GM23338 (cell line): ENCODE data around the gene ZNF681. TPM values are rescaled to one million over a fixed set of nuclear protein-coding genes. Genes with fewer than 3 reads are reported as not detected.

Experiments used
- ATAC-seq: fragments of 200-7000 bp; cut with Tn5 transposase; 3 replicates; pipeline ENCODE4 v1.9.1; 2020
- DNase-seq: peaks from one replicate; pipeline ENCODE4 v3.0.0-alpha.2; 2015; ENCODE audit warnings: low spot score
- H2AFZ ChIP-seq: fragments of 200-600 bp; sonication (generic); 2 replicates; pipeline ENCODE4 v1.8.0; 2016; ENCODE audit warnings: antibody characterized with exemption, mild to moderate bottlenecking, moderate library complexity
- H3F3A ChIP-seq: fragments of 200-600 bp; sonication (generic); replicated peaks from 2 replicates; pipeline ENCODE4 v1.8.0; 2017; ENCODE audit warnings: antibody characterized with exemption, mixed run types, low read depth
- H3K27ac ChIP-seq: fragments of 200-600 bp; sonication (generic); 2 replicates; pipeline ENCODE4 v1.6.1; 2016; ENCODE audit warnings: low read depth
- H3K27me3 ChIP-seq: fragments of 200-600 bp; sonication (generic); 2 replicates; pipeline ENCODE4 v1.8.0; 2016; ENCODE audit warnings: mild to moderate bottlenecking, mixed run types, moderate library complexity; ENCODE audit not compliant: insufficient read depth
- H3K36me3 ChIP-seq: fragments of 200-600 bp; sonication (generic); 2 replicates; pipeline ENCODE4 v1.8.0; 2016; ENCODE audit warnings: mild to moderate bottlenecking; ENCODE audit not compliant: insufficient read depth
- H3K4me1 ChIP-seq: fragments of 200-600 bp; sonication (generic); 2 replicates; pipeline ENCODE4 v1.8.0; 2016; ENCODE audit warnings: mild to moderate bottlenecking, moderate library complexity; ENCODE audit not compliant: insufficient read depth
- H3K4me2 ChIP-seq: fragments of 200-600 bp; sonication (generic); 2 replicates; pipeline ENCODE4 v1.7.1; 2017; ENCODE audit warnings: mixed run types
- H3K4me3 ChIP-seq: fragments of 200-600 bp; sonication (generic); 2 replicates; pipeline ENCODE4 v1.6.1; 2016; ENCODE audit warnings: mixed run types
- H3K79me2 ChIP-seq: fragments of 200-600 bp; sonication (generic); replicated peaks from 2 replicates; pipeline ENCODE4 v1.8.0; 2017; ENCODE audit warnings: mild to moderate bottlenecking; ENCODE audit not compliant: insufficient read depth
- H3K9me2 ChIP-seq: fragments of 200-600 bp; sonication (generic); 2 replicates; pipeline ENCODE4 v1.8.0; 2017; ENCODE audit not compliant: insufficient read depth
- H4K20me1 ChIP-seq: fragments of 200-600 bp; sonication (generic); replicated peaks from 2 replicates; pipeline ENCODE4 v1.8.0; 2017; ENCODE audit warnings: mild to moderate bottlenecking; ENCODE audit not compliant: insufficient read depth
- H3K27ac Mint-ChIP-seq: 2 replicates; pipeline ENCODE4 v1.8.0; 2020; ENCODE audit warnings: inconsistent platforms, mild to moderate bottlenecking, moderate library complexity, mixed read lengths
- H3K27me3 Mint-ChIP-seq: 3 replicates; pipeline ENCODE4 v1.8.0; 2022; ENCODE audit warnings: low read depth, mild to moderate bottlenecking, moderate library complexity, mixed read lengths, inconsistent platforms; ENCODE audit not compliant: insufficient read depth, poor library complexity
- H3K36me3 Mint-ChIP-seq: 3 replicates; pipeline ENCODE4 v1.8.0; 2021; ENCODE audit warnings: low read depth, mild to moderate bottlenecking, inconsistent platforms, moderate library complexity, mixed read lengths
- H3K4me1 Mint-ChIP-seq: 3 replicates; pipeline ENCODE4 v1.8.0; 2020; ENCODE audit warnings: mild to moderate bottlenecking, inconsistent platforms, mixed read lengths
- H3K4me3 Mint-ChIP-seq: 3 replicates; pipeline ENCODE4 v1.8.0; 2021; ENCODE audit warnings: moderate library complexity, mild to moderate bottlenecking, inconsistent platforms, mixed read lengths
- H3K9me3 Mint-ChIP-seq: 3 replicates; pipeline ENCODE4 v1.8.0; 2020; ENCODE audit warnings: moderate library complexity, mild to moderate bottlenecking, inconsistent platforms, mixed read lengths
- CREB1 ChIP-seq: fragments of 250-450 bp; sonication (Bioruptor Pico); IDR thresholded peaks from 2 replicates; pipeline ENCODE4 v1.5.0; 2020; ENCODE audit warnings: low read depth, mild to moderate bottlenecking, moderate library complexity
- EZH2 ChIP-seq: fragments of 200-600 bp; sonication (generic); IDR thresholded peaks from one replicate; pipeline ENCODE4 v1.8.0; 2017; ENCODE audit warnings: antibody characterized with exemption, mild to moderate bottlenecking, low read depth; ENCODE audit not compliant: unreplicated experiment
- EZH2phosphoT487 ChIP-seq: fragments of 200-600 bp; sonication (generic); IDR thresholded peaks from one replicate; pipeline ENCODE4 v1.8.1; 2018; ENCODE audit warnings: antibody characterized with exemption; ENCODE audit not compliant: unreplicated experiment
- JUNB ChIP-seq: IDR thresholded peaks from one replicate; pipeline ENCODE4 v1.6.1; 2016; ENCODE audit warnings: antibody characterized with exemption; ENCODE audit not compliant: unreplicated experiment
- NANOG ChIP-seq: IDR thresholded peaks from 2 replicates; pipeline ENCODE4 v1.6.1; 2016; ENCODE audit warnings: antibody characterized with exemption, borderline replicate concordance
- POLR2AphosphoS5 ChIP-seq: IDR thresholded peaks from 2 replicates; pipeline ENCODE4 v1.6.1; 2016; ENCODE audit warnings: antibody characterized with exemption, low read depth
- STAT1 ChIP-seq: IDR thresholded peaks from one replicate; pipeline ENCODE4 v1.6.1; 2016; ENCODE audit warnings: antibody characterized with exemption; ENCODE audit not compliant: unreplicated experiment
- ZNF114 ChIP-seq: fragments of 250-450 bp; sonication (Bioruptor Pico); IDR thresholded peaks from 2 replicates; pipeline ENCODE4 v1.5.0; 2020; ENCODE audit warnings: mild to moderate bottlenecking, moderate library complexity
- ZNF331 ChIP-seq: fragments of 250-450 bp; sonication (Bioruptor Pico); IDR thresholded peaks from 2 replicates; pipeline ENCODE4 v1.5.0; 2020; ENCODE audit warnings: low read depth, mild to moderate bottlenecking, moderate library complexity
- polyA plus RNA-seq: library from polyadenylated mRNA; unstranded; fragments of >200 nt; fragmentation: Nextera tagmentation; extraction: Ambion mirVana; gene quantifications from 2 replicates; pipeline ENCODE4 v1.2.1, GENCODE V29; 2016
- total RNA-seq: library from RNA; depleted of rRNA; stranded (reverse); fragments of >200 nt; shearing (Covaris generic); gene quantifications from 2 replicates; pipeline ENCODE4 v1.2.3, GENCODE V29; 2014
- TF ChIP-seq, protein P1 (sequence below), 2 experiments: fragments of 200-600 bp in 1 of 2; sonication (generic) in 1 of 2; conservative IDR thresholded peaks; 2 replicates each; pipeline versions ENCODE4 v1.5.1 to v1.6.1; 2016 to 2017; ENCODE audit warnings: antibody characterized with exemption in 2 of 2, low read depth in 2 of 2, mild to moderate bottlenecking in 2 of 2, moderate library complexity in 1 of 2
- TF ChIP-seq, protein P2 (sequence below): fragments of 250-450 bp; sonication (Bioruptor Pico); IDR thresholded peaks from 2 replicates; pipeline ENCODE4 v1.5.0; 2020; ENCODE audit warnings: mild to moderate bottlenecking, moderate library complexity
- TF ChIP-seq, protein P3 (sequence below): IDR thresholded peaks from 2 replicates; pipeline ENCODE4 v1.6.1; 2016; ENCODE audit warnings: antibody characterized with exemption

Gene ZNF681
- total and polyA plus RNA-seq, 2 experiments from 2014 or later: 9.4 to 25.1 TPM

DNA sequence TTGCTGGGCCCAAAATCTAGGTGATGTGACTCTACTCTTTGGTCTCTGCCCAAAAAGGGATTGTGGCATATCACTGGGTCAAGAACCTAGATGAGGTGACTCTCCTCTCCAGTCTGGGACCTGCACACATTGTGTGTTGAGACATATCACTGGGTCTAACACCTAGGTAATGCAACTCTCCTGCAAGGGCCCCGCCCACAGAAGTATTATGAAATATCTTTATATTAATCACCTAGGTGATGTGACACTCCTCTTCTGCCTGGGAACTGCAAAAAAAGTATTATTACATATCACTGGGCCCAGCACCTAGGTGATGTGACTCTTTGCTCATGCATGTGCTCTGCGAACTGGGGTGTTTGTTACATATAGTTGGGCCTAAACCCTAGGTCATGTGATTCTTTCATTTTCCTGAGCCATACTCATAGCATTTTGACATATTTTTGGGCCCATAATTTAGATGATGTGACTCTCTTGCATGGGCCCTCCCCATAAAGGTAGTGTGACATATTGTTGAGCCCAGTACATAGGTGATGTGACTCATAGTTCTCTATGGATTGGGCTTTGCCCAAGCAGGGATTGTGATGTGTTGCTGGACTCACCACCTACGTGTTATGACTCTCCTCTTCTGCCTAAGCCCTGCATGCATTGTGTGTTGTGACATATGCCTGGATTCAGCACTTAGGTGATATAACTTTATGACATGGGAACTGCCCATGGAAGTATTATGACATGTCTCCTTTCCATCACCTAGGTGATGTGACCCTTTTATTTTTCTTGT, 11.2 kb upstream of the ZNF681 start:
- no peaks in the 10 kb centered on the region for H3K27me3 Mint-ChIP-seq
- Histone ChIP-seq H3K36me3 (peaks cover 6% of the 10 kb centered on the region), H3K9me2 (no peaks in the 10 kb centered on the region), H4K20me1 (peaks cover 74% of the 10 kb centered on the region), H3F3A (no peaks in the 10 kb centered on the region), H3K27ac (no peak overlapping the region), H2AFZ (no peak overlapping the region), H3K4me2 (no peak overlapping the region), H3K4me3 (no peak overlapping the region), H3K4me1 (peaks cover 11% of the 10 kb centered on the region), H3K27me3 (no peaks in the 10 kb centered on the region), H3K79me2 (peaks cover 97% of the 10 kb centered on the region)
- H3K9me3 Mint-ChIP-seq: no peaks in the 10 kb centered on the region
- ATAC-seq (no peak), DNase-seq (no peak)
- no peak overlapping the region for H3K27ac Mint-ChIP-seq
- H3K4me3 Mint-ChIP-seq: no peak overlapping the region
- TF ChIP-seq STAT1: no peak
- no peak for TF ChIP-seq NANOG
- peaks cover 45% of the 10 kb centered on the region for H3K36me3 Mint-ChIP-seq
- peaks cover 15% of the 10 kb centered on the region; the same call in 2 of the 3 replicates for H3K4me1 Mint-ChIP-seq

DNA sequence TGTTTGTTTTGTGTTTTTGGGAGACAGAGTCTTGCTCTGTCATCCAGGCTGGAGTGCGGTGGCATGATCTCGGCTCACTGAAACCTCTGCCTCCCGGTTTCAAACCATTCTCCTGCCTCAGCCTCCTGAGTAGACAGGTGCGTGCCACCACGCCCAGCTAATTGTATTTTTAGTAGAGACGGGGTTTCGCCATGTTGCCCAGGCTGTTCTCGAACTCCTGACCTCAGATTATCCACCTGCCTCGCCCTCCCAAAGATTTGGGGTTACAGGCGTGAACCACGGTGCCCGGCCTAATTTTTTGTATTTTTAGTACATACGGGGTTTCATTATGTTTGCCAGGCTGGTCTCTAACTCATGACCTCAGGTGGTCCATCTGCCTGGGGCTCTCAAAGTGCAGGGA, 8.3 kb upstream of the ZNF681 start:
- H3K4me1 ChIP-seq: peaks cover 18% of the 10 kb centered on the region
- H3F3A ChIP-seq: no peaks in the 10 kb centered on the region
- H4K20me1 ChIP-seq: peaks cover 63% of the 10 kb centered on the region
- Mint-ChIP-seq H3K27me3 (no peaks in the 10 kb centered on the region), H3K27ac (no peak overlapping the region), H3K4me1 (peaks cover 25% of the 10 kb centered on the region; the same call in 2 of the 3 replicates), H3K36me3 (peaks cover 46% of the 10 kb centered on the region), H3K4me3 (no peak overlapping the region), H3K9me3 (no peaks in the 10 kb centered on the region)
- H3K27ac ChIP-seq: no peak overlapping the region
- H3K9me2 ChIP-seq: no peaks in the 10 kb centered on the region
- DNase-seq: no peak
- H3K79me2 ChIP-seq: peaks cover 89% of the 10 kb centered on the region
- no peak overlapping the region for H3K4me2 ChIP-seq
- no peak overlapping the region for H3K4me3 ChIP-seq
- H3K27me3 ChIP-seq: no peaks in the 10 kb centered on the region
- no peak for ATAC-seq
- H2AFZ ChIP-seq: no peak overlapping the region
- H3K36me3 ChIP-seq: peaks cover 6% of the 10 kb centered on the region
- TF ChIP-seq ZNF114 (CRISPR knock-in tag) (no peak), EZH2phosphoT487 (no peak), POLR2AphosphoS5 (no peak), ZNF331 (CRISPR knock-in tag) (no peak), NANOG (no peak), EZH2 (no peak), JUNB (no peak), STAT1 (no peak), CREB1 (no peak)
- TF ChIP-seq, protein P1, sequence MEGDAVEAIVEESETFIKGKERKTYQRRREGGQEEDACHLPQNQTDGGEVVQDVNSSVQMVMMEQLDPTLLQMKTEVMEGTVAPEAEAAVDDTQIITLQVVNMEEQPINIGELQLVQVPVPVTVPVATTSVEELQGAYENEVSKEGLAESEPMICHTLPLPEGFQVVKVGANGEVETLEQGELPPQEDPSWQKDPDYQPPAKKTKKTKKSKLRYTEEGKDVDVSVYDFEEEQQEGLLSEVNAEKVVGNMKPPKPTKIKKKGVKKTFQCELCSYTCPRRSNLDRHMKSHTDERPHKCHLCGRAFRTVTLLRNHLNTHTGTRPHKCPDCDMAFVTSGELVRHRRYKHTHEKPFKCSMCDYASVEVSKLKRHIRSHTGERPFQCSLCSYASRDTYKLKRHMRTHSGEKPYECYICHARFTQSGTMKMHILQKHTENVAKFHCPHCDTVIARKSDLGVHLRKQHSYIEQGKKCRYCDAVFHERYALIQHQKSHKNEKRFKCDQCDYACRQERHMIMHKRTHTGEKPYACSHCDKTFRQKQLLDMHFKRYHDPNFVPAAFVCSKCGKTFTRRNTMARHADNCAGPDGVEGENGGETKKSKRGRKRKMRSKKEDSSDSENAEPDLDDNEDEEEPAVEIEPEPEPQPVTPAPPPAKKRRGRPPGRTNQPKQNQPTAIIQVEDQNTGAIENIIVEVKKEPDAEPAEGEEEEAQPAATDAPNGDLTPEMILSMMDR (conservative IDR thresholded peaks at IDR 0.05; ENCODE audit: low read depth in 2 of 2): no peak
- TF ChIP-seq, protein P2, sequence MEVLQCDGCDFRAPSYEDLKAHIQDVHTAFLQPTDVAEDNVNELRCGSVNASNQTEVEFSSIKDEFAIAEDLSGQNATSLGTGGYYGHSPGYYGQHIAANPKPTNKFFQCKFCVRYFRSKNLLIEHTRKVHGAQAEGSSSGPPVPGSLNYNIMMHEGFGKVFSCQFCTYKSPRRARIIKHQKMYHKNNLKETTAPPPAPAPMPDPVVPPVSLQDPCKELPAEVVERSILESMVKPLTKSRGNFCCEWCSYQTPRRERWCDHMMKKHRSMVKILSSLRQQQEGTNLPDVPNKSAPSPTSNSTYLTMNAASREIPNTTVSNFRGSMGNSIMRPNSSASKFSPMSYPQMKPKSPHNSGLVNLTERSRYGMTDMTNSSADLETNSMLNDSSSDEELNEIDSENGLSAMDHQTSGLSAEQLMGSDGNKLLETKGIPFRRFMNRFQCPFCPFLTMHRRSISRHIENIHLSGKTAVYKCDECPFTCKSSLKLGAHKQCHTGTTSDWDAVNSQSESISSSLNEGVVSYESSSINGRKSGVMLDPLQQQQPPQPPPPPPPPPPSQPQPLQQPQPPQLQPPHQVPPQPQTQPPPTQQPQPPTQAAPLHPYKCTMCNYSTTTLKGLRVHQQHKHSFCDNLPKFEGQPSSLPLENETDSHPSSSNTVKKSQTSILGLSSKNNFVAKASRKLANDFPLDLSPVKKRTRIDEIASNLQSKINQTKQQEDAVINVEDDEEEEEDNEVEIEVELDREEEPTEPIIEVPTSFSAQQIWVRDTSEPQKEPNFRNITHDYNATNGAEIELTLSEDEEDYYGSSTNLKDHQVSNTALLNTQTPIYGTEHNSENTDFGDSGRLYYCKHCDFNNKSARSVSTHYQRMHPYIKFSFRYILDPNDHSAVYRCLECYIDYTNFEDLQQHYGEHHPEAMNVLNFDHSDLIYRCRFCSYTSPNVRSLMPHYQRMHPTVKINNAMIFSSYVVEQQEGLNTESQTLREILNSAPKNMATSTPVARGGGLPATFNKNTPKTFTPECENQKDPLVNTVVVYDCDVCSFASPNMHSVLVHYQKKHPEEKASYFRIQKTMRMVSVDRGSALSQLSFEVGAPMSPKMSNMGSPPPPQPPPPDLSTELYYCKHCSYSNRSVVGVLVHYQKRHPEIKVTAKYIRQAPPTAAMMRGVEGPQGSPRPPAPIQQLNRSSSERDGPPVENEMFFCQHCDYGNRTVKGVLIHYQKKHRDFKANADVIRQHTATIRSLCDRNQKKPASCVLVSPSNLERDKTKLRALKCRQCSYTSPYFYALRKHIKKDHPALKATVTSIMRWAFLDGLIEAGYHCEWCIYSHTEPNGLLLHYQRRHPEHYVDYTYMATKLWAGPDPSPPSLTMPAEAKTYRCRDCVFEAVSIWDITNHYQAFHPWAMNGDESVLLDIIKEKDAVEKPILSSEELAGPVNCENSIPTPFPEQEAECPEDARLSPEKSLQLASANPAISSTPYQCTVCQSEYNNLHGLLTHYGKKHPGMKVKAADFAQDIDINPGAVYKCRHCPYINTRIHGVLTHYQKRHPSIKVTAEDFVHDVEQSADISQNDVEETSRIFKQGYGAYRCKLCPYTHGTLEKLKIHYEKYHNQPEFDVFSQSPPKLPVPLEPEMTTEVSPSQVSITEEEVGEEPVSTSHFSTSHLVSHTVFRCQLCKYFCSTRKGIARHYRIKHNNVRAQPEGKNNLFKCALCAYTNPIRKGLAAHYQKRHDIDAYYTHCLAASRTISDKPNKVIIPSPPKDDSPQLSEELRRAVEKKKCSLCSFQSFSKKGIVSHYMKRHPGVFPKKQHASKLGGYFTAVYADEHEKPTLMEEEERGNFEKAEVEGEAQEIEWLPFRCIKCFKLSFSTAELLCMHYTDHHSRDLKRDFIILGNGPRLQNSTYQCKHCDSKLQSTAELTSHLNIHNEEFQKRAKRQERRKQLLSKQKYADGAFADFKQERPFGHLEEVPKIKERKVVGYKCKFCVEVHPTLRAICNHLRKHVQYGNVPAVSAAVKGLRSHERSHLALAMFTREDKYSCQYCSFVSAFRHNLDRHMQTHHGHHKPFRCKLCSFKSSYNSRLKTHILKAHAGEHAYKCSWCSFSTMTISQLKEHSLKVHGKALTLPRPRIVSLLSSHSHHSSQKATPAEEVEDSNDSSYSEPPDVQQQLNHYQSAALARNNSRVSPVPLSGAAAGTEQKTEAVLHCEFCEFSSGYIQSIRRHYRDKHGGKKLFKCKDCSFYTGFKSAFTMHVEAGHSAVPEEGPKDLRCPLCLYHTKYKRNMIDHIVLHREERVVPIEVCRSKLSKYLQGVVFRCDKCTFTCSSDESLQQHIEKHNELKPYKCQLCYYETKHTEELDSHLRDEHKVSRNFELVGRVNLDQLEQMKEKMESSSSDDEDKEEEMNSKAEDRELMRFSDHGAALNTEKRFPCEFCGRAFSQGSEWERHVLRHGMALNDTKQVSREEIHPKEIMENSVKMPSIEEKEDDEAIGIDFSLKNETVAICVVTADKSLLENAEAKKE: no peak
- TF ChIP-seq, protein P3, sequence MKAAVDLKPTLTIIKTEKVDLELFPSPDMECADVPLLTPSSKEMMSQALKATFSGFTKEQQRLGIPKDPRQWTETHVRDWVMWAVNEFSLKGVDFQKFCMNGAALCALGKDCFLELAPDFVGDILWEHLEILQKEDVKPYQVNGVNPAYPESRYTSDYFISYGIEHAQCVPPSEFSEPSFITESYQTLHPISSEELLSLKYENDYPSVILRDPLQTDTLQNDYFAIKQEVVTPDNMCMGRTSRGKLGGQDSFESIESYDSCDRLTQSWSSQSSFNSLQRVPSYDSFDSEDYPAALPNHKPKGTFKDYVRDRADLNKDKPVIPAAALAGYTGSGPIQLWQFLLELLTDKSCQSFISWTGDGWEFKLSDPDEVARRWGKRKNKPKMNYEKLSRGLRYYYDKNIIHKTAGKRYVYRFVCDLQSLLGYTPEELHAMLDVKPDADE: no peak
